Panc1 (cell line): ENCODE measurements around the gene TNFSF12. TPM values are rescaled to one million over a fixed set of nuclear protein-coding genes. Genes with fewer than 3 reads are reported as not detected.

Source experiments
- ATAC-seq: fragments of 200-7000 bp; cut with Tn5 transposase; 2 replicates; pipeline ENCODE4 v1.9.1; 2020; ENCODE audit warnings: mild to moderate bottlenecking, moderate library complexity
- BruUV-seq: library from RNA; stranded (reverse); fragments of 400-500 nt; replicated peaks from 2 replicates; lab custom pipeline; 2021; lab: Mats Ljungman, UMichigan
- CTCF ChIA-PET: fragments of 300-600 bp; sonication (Branson Sonifier 250); formaldehyde crosslinking; loops from one replicate; lab custom pipeline; 2022; ENCODE audit warnings: antibody characterized with exemption; lab: Charles Lee
- POLR2A ChIA-PET: fragments of 300-600 bp; sonication (Branson Sonifier 250); formaldehyde crosslinking; loops from one replicate; lab custom pipeline; 2022; ENCODE audit warnings: antibody characterized with exemption; lab: Charles Lee
- DNase-seq: peaks from one replicate; pipeline ENCODE4 v3.0.0-alpha.2; 2010; ENCODE audit warnings: low read depth, low spot score
- H3K27ac ChIP-seq: 2 replicates; pipeline ENCODE4 v1.5.1; 2011; ENCODE audit warnings: mild to moderate bottlenecking, low read length, inconsistent platforms
- H3K27me3 ChIP-seq: fragments of 200-500 bp; sonication (Bioruptor generic); 2 replicates; pipeline ENCODE4 v1.6.0; 2014; ENCODE audit warnings: low read length, inconsistent platforms; ENCODE audit not compliant: control insufficient read depth, insufficient read depth
- H3K36me3 ChIP-seq: fragments of 200-500 bp; sonication (Bioruptor generic); 2 replicates; pipeline ENCODE4 v1.5.1; 2014; ENCODE audit warnings: inconsistent platforms, mild to moderate bottlenecking, low read length, moderate library complexity; ENCODE audit not compliant: control insufficient read depth, insufficient read depth
- H3K4me1 ChIP-seq: 2 replicates; pipeline ENCODE4 v1.5.1; 2011; ENCODE audit warnings: inconsistent platforms, mild to moderate bottlenecking, low read length, moderate library complexity; ENCODE audit not compliant: control insufficient read depth, insufficient read depth
- H3K4me3 ChIP-seq, 2 experiments: 2 replicates each; pipeline ENCODE4 v1.5.1; 2011 to 2012; ENCODE audit warnings: low read depth in 2 of 2, low read length in 2 of 2, mild to moderate bottlenecking in 2 of 2, inconsistent platforms in 1 of 2, moderate library complexity in 1 of 2
- H3K9me3 ChIP-seq: fragments of 200-500 bp; sonication (Bioruptor generic); 2 replicates; pipeline ENCODE4 v1.5.1; 2014; ENCODE audit warnings: low read depth, mild to moderate bottlenecking, inconsistent platforms, low read length, moderate library complexity; ENCODE audit not compliant: control insufficient read depth, insufficient read depth
- POLR2AphosphoS5 ChIP-seq: IDR thresholded peaks from 2 replicates; pipeline ENCODE4 v1.6.1; 2012; ENCODE audit warnings: mild to moderate bottlenecking, low read depth, low read length, moderate library complexity
- SIN3A ChIP-seq: IDR thresholded peaks from 2 replicates; pipeline ENCODE4 v1.6.1; 2012; ENCODE audit warnings: low read depth, mild to moderate bottlenecking, low read length, moderate library complexity, borderline replicate concordance; ENCODE audit not compliant: insufficient read depth
- TCF7L2 ChIP-seq: IDR thresholded peaks from 2 replicates; pipeline ENCODE4 v1.6.1; 2011; ENCODE audit warnings: mild to moderate bottlenecking, low read depth, low read length, inconsistent platforms
- in situ Hi-C: cut with HindIII; loops from 2 replicates; pipeline ENCODE4 v1.10.0; 2016; ENCODE audit warnings: low sequenced_read_pairs, low pct_unique_long_range_greater_than_20kb
- intact Hi-C: fragments of 100-400 bp; cut with micrococcal nuclease; formaldehyde crosslinking; loops from one replicate; pipeline ENCODE4 v1.10.0; 2022; ENCODE audit not compliant: unreplicated experiment
- total RNA-seq: library from RNA; stranded (reverse); gene quantifications from one replicate; pipeline ENCODE4 v1.2.1, GENCODE V29; 2021; ENCODE audit not compliant: unreplicated experiment
- TF ChIP-seq, protein P1 (sequence below), 2 experiments: IDR thresholded peaks; 2 replicates each; pipeline ENCODE4 v1.6.1; 2011 to 2012; ENCODE audit warnings: low read depth in 2 of 2, control low read depth in 1 of 2, low read length in 1 of 2, mild to moderate bottlenecking in 1 of 2, moderate library complexity in 1 of 2; ENCODE audit not compliant: insufficient read depth in 1 of 2
- TF ChIP-seq, protein P2 (sequence below): fragments of 450-650 bp; IDR thresholded peaks from 2 replicates; pipeline ENCODE4 v1.5.1; 2017; ENCODE audit warnings: mild to moderate bottlenecking

The TNFSF12 gene
- total RNA-seq, 1 experiment from 2014 or later, result 12.6 TPM

DNA sequence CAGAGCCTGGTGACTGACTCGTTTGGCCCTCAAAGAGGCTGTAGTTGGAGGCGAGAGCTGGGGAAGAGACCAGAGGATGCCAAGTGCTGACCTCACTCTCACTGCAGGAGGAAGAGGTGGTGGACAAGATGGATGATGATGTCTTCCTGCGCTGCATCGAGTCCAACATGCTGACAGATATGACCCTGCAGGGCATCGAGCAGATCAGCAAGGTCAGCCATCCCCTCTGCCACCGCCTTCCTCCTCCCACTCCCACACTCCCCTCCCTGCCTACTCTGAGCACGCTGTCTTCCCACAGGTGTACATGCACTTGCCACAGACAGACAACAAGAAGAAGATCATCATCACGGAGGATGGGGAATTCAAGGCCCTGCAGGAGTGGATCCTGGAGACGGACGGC lies 37.8 kb upstream of the TNFSF12 start:
- in situ Hi-C loops (no loop called here), intact Hi-C loops (no loop called here)
- no TSS peak for BruUV-seq
- Histone ChIP-seq H3K27ac (no peak overlapping the region), H3K36me3 (peaks cover 11% of the 10 kb centered on the region), H3K4me3 (no peak overlapping the region), H3K4me1 (no peaks in the 10 kb centered on the region), H3K9me3 (no peaks in the 10 kb centered on the region), H3K27me3 (no peaks in the 10 kb centered on the region)
- ATAC-seq (no peak), DNase-seq (no peak)
- ChIA-PET CTCF (no interaction called here), POLR2A (interaction anchor here (0.6 kb wide), 1 partner anchor 175 kb away, joined by 3 read pairs; no protein-coding TSS in a partner anchor)
- no peak for TF ChIP-seq TCF7L2
- TF ChIP-seq, protein P1, sequence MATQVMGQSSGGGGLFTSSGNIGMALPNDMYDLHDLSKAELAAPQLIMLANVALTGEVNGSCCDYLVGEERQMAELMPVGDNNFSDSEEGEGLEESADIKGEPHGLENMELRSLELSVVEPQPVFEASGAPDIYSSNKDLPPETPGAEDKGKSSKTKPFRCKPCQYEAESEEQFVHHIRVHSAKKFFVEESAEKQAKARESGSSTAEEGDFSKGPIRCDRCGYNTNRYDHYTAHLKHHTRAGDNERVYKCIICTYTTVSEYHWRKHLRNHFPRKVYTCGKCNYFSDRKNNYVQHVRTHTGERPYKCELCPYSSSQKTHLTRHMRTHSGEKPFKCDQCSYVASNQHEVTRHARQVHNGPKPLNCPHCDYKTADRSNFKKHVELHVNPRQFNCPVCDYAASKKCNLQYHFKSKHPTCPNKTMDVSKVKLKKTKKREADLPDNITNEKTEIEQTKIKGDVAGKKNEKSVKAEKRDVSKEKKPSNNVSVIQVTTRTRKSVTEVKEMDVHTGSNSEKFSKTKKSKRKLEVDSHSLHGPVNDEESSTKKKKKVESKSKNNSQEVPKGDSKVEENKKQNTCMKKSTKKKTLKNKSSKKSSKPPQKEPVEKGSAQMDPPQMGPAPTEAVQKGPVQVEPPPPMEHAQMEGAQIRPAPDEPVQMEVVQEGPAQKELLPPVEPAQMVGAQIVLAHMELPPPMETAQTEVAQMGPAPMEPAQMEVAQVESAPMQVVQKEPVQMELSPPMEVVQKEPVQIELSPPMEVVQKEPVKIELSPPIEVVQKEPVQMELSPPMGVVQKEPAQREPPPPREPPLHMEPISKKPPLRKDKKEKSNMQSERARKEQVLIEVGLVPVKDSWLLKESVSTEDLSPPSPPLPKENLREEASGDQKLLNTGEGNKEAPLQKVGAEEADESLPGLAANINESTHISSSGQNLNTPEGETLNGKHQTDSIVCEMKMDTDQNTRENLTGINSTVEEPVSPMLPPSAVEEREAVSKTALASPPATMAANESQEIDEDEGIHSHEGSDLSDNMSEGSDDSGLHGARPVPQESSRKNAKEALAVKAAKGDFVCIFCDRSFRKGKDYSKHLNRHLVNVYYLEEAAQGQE (IDR thresholded peaks at IDR 0.05; ENCODE audit: insufficient read depth in 1 of 2, low read depth in 2 of 2, low read length in 1 of 2), result no peak
- TF ChIP-seq, protein P2, sequence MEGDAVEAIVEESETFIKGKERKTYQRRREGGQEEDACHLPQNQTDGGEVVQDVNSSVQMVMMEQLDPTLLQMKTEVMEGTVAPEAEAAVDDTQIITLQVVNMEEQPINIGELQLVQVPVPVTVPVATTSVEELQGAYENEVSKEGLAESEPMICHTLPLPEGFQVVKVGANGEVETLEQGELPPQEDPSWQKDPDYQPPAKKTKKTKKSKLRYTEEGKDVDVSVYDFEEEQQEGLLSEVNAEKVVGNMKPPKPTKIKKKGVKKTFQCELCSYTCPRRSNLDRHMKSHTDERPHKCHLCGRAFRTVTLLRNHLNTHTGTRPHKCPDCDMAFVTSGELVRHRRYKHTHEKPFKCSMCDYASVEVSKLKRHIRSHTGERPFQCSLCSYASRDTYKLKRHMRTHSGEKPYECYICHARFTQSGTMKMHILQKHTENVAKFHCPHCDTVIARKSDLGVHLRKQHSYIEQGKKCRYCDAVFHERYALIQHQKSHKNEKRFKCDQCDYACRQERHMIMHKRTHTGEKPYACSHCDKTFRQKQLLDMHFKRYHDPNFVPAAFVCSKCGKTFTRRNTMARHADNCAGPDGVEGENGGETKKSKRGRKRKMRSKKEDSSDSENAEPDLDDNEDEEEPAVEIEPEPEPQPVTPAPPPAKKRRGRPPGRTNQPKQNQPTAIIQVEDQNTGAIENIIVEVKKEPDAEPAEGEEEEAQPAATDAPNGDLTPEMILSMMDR, result no peak

DNA sequence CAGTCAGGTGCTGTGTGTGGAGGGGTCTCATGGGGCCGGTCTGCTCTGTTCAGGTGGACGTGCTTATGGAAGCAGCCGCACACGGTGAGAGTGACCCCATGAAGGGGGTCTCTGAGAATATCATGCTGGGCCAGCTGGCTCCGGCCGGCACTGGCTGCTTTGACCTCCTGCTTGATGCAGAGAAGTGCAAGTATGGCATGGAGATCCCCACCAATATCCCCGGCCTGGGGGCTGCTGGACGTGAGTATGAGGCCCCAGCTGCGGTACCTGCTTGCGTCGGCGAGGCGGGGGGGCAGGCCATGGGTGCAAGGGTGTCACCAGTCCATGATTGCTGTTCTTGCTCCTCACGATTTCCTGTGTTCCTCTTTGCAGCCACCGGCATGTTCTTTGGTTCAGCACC lies 36.8 kb upstream of the TNFSF12 start:
- Histone ChIP-seq H3K27ac (no peak overlapping the region), H3K9me3 (no peaks in the 10 kb centered on the region), H3K36me3 (peaks cover 10% of the 10 kb centered on the region), H3K4me1 (no peaks in the 10 kb centered on the region), H3K4me3 (no peak overlapping the region), H3K27me3 (no peaks in the 10 kb centered on the region)
- ATAC-seq, result no peak
- TF ChIP-seq POLR2AphosphoS5 (no peak), SIN3A (no peak), TCF7L2 (no peak)
- TF ChIP-seq, protein P2, result no peak
- TF ChIP-seq, protein P1 (IDR thresholded peaks at IDR 0.05; ENCODE audit: insufficient read depth in 1 of 2, low read depth in 2 of 2, low read length in 1 of 2), result no peak
- intact Hi-C loops, result no loop called here
- POLR2A ChIA-PET, result no interaction called here
- CTCF ChIA-PET, result no interaction called here
- in situ Hi-C loops, result no loop called here
- no peak for DNase-seq
- no TSS peak for BruUV-seq
